ENCODE results near the gene CFTR.

GRCh38 chr7:117673839-117674238 is 194.0 kb downstream of the CFTR start:
- TF ChIP-seq, protein P1, sequence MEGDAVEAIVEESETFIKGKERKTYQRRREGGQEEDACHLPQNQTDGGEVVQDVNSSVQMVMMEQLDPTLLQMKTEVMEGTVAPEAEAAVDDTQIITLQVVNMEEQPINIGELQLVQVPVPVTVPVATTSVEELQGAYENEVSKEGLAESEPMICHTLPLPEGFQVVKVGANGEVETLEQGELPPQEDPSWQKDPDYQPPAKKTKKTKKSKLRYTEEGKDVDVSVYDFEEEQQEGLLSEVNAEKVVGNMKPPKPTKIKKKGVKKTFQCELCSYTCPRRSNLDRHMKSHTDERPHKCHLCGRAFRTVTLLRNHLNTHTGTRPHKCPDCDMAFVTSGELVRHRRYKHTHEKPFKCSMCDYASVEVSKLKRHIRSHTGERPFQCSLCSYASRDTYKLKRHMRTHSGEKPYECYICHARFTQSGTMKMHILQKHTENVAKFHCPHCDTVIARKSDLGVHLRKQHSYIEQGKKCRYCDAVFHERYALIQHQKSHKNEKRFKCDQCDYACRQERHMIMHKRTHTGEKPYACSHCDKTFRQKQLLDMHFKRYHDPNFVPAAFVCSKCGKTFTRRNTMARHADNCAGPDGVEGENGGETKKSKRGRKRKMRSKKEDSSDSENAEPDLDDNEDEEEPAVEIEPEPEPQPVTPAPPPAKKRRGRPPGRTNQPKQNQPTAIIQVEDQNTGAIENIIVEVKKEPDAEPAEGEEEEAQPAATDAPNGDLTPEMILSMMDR (IDR thresholded peaks at IDR 0.05; ENCODE audit: insufficient read depth, low read length, poor library complexity, severe bottlenecking): peak; percentile 27
- no peak for TF ChIP-seq EZH2phosphoT487 (conservative IDR thresholded peaks at IDR 0.05; ENCODE audit: low read length)
